Effector memory CD4-positive, alpha-beta T cell (primary cell): ENCODE measurements around the gene ARAP1.

ENCODE experiments used
- DNase-seq, 3 donors: peaks; one replicate each; pipeline ENCODE4 v3.0.0-alpha.2; 2020
- H3K27ac ChIP-seq: 2 replicates; pipeline ENCODE4 v1.7.0; 2013; ENCODE audit warnings: mild to moderate bottlenecking, low read length, moderate library complexity; ENCODE audit not compliant: insufficient read depth, poor library complexity, severe bottlenecking
- H3K27me3 ChIP-seq: replicated peaks from 2 replicates; pipeline ENCODE4 v1.7.0; 2013; ENCODE audit warnings: mild to moderate bottlenecking, low read length; ENCODE audit not compliant: insufficient read depth, control insufficient read depth, poor library complexity, severe bottlenecking
- H3K36me3 ChIP-seq: 2 replicates; pipeline ENCODE4 v1.7.0; 2013; ENCODE audit warnings: mild to moderate bottlenecking, low read length, moderate library complexity; ENCODE audit not compliant: control insufficient read depth, insufficient read depth
- H3K4me1 ChIP-seq: 2 replicates; pipeline ENCODE4 v1.7.0; 2013; ENCODE audit warnings: low read length, mild to moderate bottlenecking; ENCODE audit not compliant: control insufficient read depth, insufficient read depth, poor library complexity, severe bottlenecking
- H3K4me3 ChIP-seq: 2 replicates; pipeline ENCODE4 v1.7.0; 2013; ENCODE audit warnings: low read length, low read depth, mild to moderate bottlenecking; ENCODE audit not compliant: insufficient read depth, poor library complexity, severe bottlenecking
- H3K9me3 ChIP-seq: 2 replicates; pipeline ENCODE4 v1.7.0; 2013; ENCODE audit warnings: mild to moderate bottlenecking, low read length, moderate library complexity; ENCODE audit not compliant: control insufficient read depth

The ARAP1 gene

GRCh38 chr11:72779495-72780128 lies 27.4 kb upstream of the ARAP1 start:
- Histone ChIP-seq H3K27ac (no peak overlapping the region), H3K36me3 (no peaks in the 10 kb centered on the region), H3K4me1 (peaks cover 21% of the 10 kb centered on the region), H3K4me3 (no peak overlapping the region), H3K9me3 (no peaks in the 10 kb centered on the region), H3K27me3 (no peaks in the 10 kb centered on the region)
- no peak for DNase-seq

- no peaks in the 10 kb centered on the region for H3K27me3 ChIP-seq
- peaks cover 21% of the 10 kb centered on the region for H3K4me1 ChIP-seq
- H3K9me3 ChIP-seq = no peaks in the 10 kb centered on the region
- H3K4me3 ChIP-seq = no peak overlapping the region
- DNase-seq = no peak
- H3K27ac ChIP-seq = no peak overlapping the region
- no peaks in the 10 kb centered on the region for H3K36me3 ChIP-seq
Measured at GRCh38 chr11:72778535-72779494, 26.6 kb upstream of the ARAP1 start.

DNA sequence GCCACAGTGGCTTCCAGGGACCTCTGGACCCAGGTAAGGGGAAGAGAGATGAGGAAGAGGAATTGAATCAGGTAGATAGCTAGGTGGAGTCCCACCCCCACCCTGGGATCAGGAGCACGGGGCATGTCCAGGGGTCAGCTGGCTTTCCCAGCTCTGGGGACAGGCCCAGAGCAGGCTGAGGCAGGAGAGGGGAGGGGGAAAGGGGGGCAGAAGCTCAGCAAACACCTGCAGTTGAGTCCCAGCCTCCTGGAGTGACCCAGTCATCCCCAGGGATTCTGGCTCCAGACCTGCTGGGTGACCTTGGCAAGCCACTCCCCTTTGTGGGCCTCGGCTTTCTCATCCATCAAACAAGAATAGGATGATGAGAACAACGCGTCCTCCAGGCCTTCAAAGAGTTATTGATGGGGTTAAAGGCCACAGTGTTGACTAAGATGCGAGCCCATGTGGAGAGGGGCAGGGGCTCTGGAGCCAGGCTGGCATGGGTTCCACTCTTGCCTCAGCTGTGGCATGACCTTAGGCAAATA lies 25.6 kb upstream of the ARAP1 start:
- Histone ChIP-seq H3K4me3 (no peak overlapping the region), H3K27me3 (no peaks in the 10 kb centered on the region), H3K36me3 (no peaks in the 10 kb centered on the region), H3K4me1 (peaks cover 21% of the 10 kb centered on the region), H3K9me3 (no peaks in the 10 kb centered on the region), H3K27ac (no peak overlapping the region)
- DNase-seq = no peak

- H3K36me3 ChIP-seq = no peaks in the 10 kb centered on the region
- H3K4me3 ChIP-seq = no peak overlapping the region
- no peak overlapping the region for H3K27ac ChIP-seq
- peaks cover 16% of the 10 kb centered on the region for H3K4me1 ChIP-seq
- DNase-seq = no peak
- H3K27me3 ChIP-seq = no peaks in the 10 kb centered on the region
- H3K9me3 ChIP-seq = no peaks in the 10 kb centered on the region
Measured at GRCh38 chr11:72776844-72777754, 24.9 kb upstream of the ARAP1 start.

- H3K4me3 ChIP-seq = no peak overlapping the region
- no peaks in the 10 kb centered on the region for H3K36me3 ChIP-seq
- H3K4me1 ChIP-seq = peaks cover 13% of the 10 kb centered on the region
- no peak overlapping the region for H3K27ac ChIP-seq
- H3K9me3 ChIP-seq = no peaks in the 10 kb centered on the region
- DNase-seq = no peak
- no peaks in the 10 kb centered on the region for H3K27me3 ChIP-seq
Measured at GRCh38 chr11:72776117-72776843, 24.1 kb upstream of the ARAP1 start.

- no peaks in the 10 kb centered on the region for H3K9me3 ChIP-seq
- peaks cover 6% of the 10 kb centered on the region for H3K4me1 ChIP-seq
- H3K36me3 ChIP-seq = no peaks in the 10 kb centered on the region
- no peaks in the 10 kb centered on the region for H3K27me3 ChIP-seq
- H3K27ac ChIP-seq = no peak overlapping the region
- H3K4me3 ChIP-seq = no peak overlapping the region
- no peak for DNase-seq
Measured at GRCh38 chr11:72775288-72776110, 23.3 kb upstream of the ARAP1 start.

GRCh38 chr11:72774499-72774898 lies 22.3 kb upstream of the ARAP1 start:
- no peaks in the 10 kb centered on the region for H3K36me3 ChIP-seq
- no peaks in the 10 kb centered on the region for H3K4me1 ChIP-seq
- H3K9me3 ChIP-seq = no peaks in the 10 kb centered on the region
- no peak overlapping the region for H3K4me3 ChIP-seq
- no peak overlapping the region for H3K27ac ChIP-seq
- H3K27me3 ChIP-seq = no peaks in the 10 kb centered on the region
- no peak for DNase-seq

GRCh38 chr11:72773696-72774095 lies 21.5 kb upstream of the ARAP1 start:
- Histone ChIP-seq H3K4me1 (no peaks in the 10 kb centered on the region), H3K27ac (no peak overlapping the region), H3K9me3 (no peaks in the 10 kb centered on the region), H3K36me3 (no peaks in the 10 kb centered on the region), H3K27me3 (no peaks in the 10 kb centered on the region), H3K4me3 (no peak overlapping the region)
- DNase-seq = no peak
